GM21360 (cell line): Measurements from ENCODE around the gene ELF2.
"Not testable (repeated sequence)": the region's sequence is repeated elsewhere in the genome, so short reads cannot be mapped to it uniquely, and the experiment has no call there.

Source experiments
- ATAC-seq: cut with Tn5 transposase; IDR thresholded peaks from one replicate; pipeline ENCODE4 v1.9.1; 2021; ENCODE audit warnings: mild to moderate bottlenecking, moderate library complexity; ENCODE audit not compliant: unreplicated experiment

Gene ELF2

DNA sequence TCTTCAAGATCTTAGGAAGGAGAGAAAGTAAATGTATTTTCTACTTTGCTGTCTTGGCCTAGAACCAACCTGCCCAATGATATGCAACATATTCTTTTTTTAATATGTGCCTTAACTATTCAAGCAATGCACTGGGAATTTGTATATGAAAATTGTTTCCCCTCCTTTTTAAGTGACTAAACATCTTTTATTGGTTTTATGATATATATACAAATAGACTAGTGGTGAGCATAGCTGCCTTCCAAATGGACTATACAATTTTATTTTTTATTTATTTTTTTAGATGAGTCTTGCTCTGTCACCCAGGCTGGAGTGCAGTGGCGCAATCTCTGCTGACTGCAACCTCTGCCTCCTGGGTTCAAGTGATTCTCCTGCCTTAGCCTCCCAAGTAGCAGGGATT is 151.2 kb downstream of the ELF2 start:
- no peak for ATAC-seq

GRCh38 chr4:139024686-139025085 is 152.3 kb downstream of the ELF2 start:
- no peak for ATAC-seq

DNA sequence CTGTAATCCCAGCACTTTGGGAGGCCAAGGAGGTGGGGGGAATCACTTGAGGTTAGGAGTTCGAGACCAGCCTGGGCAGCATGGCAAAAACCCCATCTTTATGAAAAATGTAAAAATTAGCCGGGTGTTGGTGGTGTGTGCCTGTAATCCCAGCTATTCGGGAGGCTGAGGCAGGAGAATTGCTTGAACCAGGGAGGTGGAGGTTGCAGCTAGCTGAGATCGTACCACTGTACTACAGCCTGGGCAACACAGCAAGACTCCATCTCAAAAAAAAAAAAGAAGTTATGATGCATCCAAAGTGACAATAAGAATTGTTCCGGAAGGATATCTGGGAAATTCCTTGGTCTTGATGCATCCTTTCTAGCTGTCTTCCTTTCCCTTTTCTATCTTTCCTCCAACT is 154.2 kb downstream of the ELF2 start:
- no peak for ATAC-seq

DNA sequence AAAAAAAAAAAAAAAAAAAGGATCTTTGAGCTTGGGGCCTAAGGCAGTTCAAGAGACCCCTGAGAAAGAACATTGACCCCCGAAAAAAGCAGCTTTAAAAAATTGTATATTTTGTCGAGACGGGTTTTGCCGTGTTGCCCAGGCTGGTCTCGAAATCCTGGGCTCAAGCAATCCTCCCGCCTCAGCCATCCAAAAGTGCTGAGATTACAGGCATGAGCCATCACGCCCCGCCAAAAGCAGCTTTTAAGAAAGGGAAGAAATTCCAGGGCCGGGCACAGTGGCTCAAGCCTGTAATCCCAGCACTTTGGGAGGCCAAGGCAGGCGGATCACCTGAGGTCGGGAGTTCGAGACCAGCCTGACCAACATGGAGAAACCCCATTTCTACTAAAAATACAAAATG is 155.9 kb downstream of the ELF2 start:
- not testable (repeated sequence) for ATAC-seq

- no peak for ATAC-seq
Measured at GRCh38 chr4:139020384-139020783, 156.6 kb downstream of the ELF2 start.

GRCh38 chr4:139018971-139019758 is 157.9 kb downstream of the ELF2 start:
- ATAC-seq: no peak

- ATAC-seq: no peak
Measured at GRCh38 chr4:139018501-139018900, 158.5 kb downstream of the ELF2 start.

GRCh38 chr4:139017861-139018260 is 159.2 kb downstream of the ELF2 start:
- ATAC-seq: no peak

GRCh38 chr4:139015948-139016471 is 161.0 kb downstream of the ELF2 start:
- peak; percentile 30 for ATAC-seq

- peak; percentile 92 for ATAC-seq
Measured at GRCh38 chr4:139015269-139015947, 161.6 kb downstream of the ELF2 start, which contains the start of gene NOCT. NOCT (plus strand) TSS chr4:139015781; CDS start chr4:139015982, 201 bp downstream.

GRCh38 chr4:139014371-139015268 is 162.4 kb downstream of the ELF2 start:
- peak; percentile 6 for ATAC-seq

- no peak for ATAC-seq
Measured at GRCh38 chr4:139011225-139011950, 165.6 kb downstream of the ELF2 start.

GRCh38 chr4:139009702-139010101 is 167.3 kb downstream of the ELF2 start:
- no peak for ATAC-seq

DNA sequence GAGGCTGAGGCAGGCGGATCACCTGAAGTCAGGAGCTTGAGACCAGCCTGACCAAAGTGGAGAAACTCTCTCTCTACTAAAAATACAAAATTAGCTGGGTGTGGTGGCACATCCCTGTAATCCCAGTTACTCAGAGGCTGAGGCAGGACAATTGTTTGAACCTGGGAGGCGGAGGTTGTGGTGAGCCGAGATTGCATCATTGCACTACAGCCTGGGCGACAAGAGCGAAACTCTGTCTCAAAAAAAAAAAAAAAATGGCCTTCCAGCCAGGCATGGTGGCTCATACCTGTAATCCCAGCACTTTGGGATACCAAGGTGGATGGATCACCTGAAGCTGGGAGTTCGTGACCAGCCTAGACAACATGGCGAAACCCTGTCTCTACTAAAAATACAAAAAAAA is 168.7 kb downstream of the ELF2 start:
- ATAC-seq: not testable (repeated sequence)

DNA sequence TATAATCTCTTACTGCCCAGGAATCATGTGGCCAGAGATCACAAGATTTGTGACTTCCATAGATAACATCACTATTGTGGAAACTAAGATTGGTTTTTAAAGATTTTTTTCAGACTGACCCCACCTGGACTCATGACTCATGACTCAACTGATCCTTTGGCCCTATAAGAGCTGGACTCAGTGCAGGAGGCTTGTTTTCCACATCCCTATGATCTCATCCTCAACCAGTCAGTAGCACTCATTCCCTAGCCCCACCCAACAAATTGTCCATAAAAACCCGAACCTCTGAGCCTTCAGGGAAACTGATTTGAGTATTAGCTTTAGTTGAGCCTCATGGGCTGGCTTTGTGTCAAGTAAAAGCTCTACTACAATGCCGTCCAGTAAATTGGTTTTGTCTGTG is 169.4 kb downstream of the ELF2 start:
- ATAC-seq: no peak
